Measurements from ENCODE around the gene AJAP1.

DNA sequence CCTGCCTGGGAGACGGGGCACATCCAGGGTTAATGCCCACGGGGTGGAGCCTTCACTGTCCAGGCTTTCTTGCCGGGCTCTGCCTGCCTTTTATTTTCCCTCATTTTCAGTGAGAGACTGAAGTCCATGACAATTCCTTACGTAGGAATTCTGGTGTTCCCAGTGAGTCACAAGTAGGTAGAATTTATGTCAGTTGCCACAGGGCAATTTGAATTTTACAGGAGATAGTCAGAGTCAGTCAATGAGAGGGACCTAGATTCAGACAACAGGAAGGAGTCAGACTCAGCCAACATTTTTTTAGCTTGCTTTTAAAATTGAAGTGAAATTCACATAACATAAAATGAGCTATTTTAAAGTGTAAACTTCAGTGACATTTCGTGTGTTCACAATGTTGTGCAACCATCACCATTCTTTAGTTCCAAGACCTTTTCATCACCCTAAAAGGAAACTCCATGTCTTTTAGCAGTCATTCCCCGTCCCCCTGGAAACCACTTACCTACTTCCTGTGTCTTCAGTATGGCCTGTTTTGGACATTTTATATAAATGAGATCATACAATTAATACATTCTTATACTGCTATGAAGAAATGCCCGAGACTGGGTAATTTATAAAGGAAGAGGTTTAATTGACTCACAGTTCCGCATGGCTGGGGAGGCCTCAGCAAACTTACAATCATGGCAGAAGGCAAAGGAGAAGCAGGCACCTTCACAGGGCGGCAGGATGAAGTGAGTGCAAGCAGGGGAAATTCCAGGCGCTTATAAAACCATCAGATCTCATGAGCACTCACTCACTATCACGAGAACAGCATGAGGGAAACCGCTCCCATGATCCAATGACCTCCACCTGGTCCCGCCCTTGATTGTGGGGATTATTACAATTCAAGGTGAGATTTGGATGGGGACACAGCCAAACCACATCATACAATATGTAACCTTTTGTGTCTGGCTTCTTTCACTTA lies 14.6 kb downstream of the AJAP1 start:
- TF ChIP-seq, protein P1, sequence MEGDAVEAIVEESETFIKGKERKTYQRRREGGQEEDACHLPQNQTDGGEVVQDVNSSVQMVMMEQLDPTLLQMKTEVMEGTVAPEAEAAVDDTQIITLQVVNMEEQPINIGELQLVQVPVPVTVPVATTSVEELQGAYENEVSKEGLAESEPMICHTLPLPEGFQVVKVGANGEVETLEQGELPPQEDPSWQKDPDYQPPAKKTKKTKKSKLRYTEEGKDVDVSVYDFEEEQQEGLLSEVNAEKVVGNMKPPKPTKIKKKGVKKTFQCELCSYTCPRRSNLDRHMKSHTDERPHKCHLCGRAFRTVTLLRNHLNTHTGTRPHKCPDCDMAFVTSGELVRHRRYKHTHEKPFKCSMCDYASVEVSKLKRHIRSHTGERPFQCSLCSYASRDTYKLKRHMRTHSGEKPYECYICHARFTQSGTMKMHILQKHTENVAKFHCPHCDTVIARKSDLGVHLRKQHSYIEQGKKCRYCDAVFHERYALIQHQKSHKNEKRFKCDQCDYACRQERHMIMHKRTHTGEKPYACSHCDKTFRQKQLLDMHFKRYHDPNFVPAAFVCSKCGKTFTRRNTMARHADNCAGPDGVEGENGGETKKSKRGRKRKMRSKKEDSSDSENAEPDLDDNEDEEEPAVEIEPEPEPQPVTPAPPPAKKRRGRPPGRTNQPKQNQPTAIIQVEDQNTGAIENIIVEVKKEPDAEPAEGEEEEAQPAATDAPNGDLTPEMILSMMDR (conservative IDR thresholded peaks at IDR 0.05; ENCODE audit: low read depth in 2 of 2): no peak
- TF ChIP-seq POLR2AphosphoS5 (IDR thresholded peaks at IDR 0.05; ENCODE audit: low read depth): no peak
- TF ChIP-seq EZH2 (IDR thresholded peaks at IDR 0.05; ENCODE audit: low read depth, unreplicated experiment): no peak
- no peak for TF ChIP-seq EZH2phosphoT487 (IDR thresholded peaks at IDR 0.05; ENCODE audit: unreplicated experiment)
- TF ChIP-seq, protein P2, sequence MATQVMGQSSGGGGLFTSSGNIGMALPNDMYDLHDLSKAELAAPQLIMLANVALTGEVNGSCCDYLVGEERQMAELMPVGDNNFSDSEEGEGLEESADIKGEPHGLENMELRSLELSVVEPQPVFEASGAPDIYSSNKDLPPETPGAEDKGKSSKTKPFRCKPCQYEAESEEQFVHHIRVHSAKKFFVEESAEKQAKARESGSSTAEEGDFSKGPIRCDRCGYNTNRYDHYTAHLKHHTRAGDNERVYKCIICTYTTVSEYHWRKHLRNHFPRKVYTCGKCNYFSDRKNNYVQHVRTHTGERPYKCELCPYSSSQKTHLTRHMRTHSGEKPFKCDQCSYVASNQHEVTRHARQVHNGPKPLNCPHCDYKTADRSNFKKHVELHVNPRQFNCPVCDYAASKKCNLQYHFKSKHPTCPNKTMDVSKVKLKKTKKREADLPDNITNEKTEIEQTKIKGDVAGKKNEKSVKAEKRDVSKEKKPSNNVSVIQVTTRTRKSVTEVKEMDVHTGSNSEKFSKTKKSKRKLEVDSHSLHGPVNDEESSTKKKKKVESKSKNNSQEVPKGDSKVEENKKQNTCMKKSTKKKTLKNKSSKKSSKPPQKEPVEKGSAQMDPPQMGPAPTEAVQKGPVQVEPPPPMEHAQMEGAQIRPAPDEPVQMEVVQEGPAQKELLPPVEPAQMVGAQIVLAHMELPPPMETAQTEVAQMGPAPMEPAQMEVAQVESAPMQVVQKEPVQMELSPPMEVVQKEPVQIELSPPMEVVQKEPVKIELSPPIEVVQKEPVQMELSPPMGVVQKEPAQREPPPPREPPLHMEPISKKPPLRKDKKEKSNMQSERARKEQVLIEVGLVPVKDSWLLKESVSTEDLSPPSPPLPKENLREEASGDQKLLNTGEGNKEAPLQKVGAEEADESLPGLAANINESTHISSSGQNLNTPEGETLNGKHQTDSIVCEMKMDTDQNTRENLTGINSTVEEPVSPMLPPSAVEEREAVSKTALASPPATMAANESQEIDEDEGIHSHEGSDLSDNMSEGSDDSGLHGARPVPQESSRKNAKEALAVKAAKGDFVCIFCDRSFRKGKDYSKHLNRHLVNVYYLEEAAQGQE (IDR thresholded peaks at IDR 0.05; ENCODE audit: unreplicated experiment): no peak
- TF ChIP-seq STAT1 (IDR thresholded peaks at IDR 0.05; ENCODE audit: unreplicated experiment): no peak
- TF ChIP-seq CREB1 (CRISPR knock-in tag; IDR thresholded peaks at IDR 0.05; ENCODE audit: low read depth): no peak
- no peak for TF ChIP-seq NANOG (IDR thresholded peaks at IDR 0.05; ENCODE audit: borderline replicate concordance)
- no peak for TF ChIP-seq ZNF114 (CRISPR knock-in tag; IDR thresholded peaks at IDR 0.05)
- TF ChIP-seq ZNF331 (CRISPR knock-in tag; IDR thresholded peaks at IDR 0.05; ENCODE audit: low read depth): no peak
- TF ChIP-seq, protein P3, sequence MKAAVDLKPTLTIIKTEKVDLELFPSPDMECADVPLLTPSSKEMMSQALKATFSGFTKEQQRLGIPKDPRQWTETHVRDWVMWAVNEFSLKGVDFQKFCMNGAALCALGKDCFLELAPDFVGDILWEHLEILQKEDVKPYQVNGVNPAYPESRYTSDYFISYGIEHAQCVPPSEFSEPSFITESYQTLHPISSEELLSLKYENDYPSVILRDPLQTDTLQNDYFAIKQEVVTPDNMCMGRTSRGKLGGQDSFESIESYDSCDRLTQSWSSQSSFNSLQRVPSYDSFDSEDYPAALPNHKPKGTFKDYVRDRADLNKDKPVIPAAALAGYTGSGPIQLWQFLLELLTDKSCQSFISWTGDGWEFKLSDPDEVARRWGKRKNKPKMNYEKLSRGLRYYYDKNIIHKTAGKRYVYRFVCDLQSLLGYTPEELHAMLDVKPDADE (IDR thresholded peaks at IDR 0.05): no peak

Data from GM23338 (cell line).